HCT116 (cell line): ENCODE measurements around the gene PICALM. TPM values are rescaled to one million over a fixed set of nuclear protein-coding genes. Genes with fewer than 3 reads are reported as not detected.

Source experiments
- ATAC-seq: fragments of 200-7000 bp; cut with Tn5 transposase; 2 replicates; pipeline ENCODE4 v1.9.1; 2020; ENCODE audit warnings: mild to moderate bottlenecking, moderate library complexity
- BruUV-seq: library from RNA; stranded (reverse); fragments of 400-500 nt; replicated peaks from 2 replicates; lab custom pipeline; 2021; lab: Mats Ljungman, UMichigan
- CTCF ChIA-PET: fragments of 300-600 bp; sonication (Branson Sonifier 250); formaldehyde crosslinking; loops from one replicate; lab custom pipeline; 2021; ENCODE audit warnings: antibody characterized with exemption; lab: Charles Lee
- POLR2A ChIA-PET: fragments of 300-600, 350-600 bp; sonication (Branson Sonifier 250); formaldehyde crosslinking; loops from one replicate; lab custom pipeline; 2021; ENCODE audit warnings: antibody characterized with exemption; lab: Charles Lee
- RAD21 ChIA-PET, 2 experiments: fragments of 300-600 bp; sonication (Branson Sonifier 250); formaldehyde crosslinking; loops; one replicate each; lab custom pipeline; 2023; ENCODE audit warnings: low total read pairs in 2 of 2; ENCODE audit not compliant: uncharacterized antibody in 2 of 2, unreplicated experiment in 2 of 2, low non-redundant PET in 1 of 2; lab: Charles Lee
- DNase-seq: peaks from one replicate; pipeline ENCODE4 v3.0.0-alpha.2; 2010; ENCODE audit warnings: low read depth, low spot score
- H2AFZ ChIP-seq: fragments of 200-600 bp; shearing (Covaris generic), sonication (generic); 2 replicates; pipeline ENCODE4 v1.6.1; 2017; ENCODE audit warnings: low read depth, mixed run types, mixed read lengths, antibody characterized with exemption, low read length; ENCODE audit not compliant: poor library complexity, severe bottlenecking
- H3K27ac ChIP-seq: 2 replicates; pipeline ENCODE4 v1.5.1; 2012; ENCODE audit warnings: low read depth, low read length
- H3K27me3 ChIP-seq: fragments of 200-600 bp; sonication (generic); 2 replicates; pipeline ENCODE4 v1.6.1; 2016; ENCODE audit warnings: mixed run types, low read length, mixed read lengths; ENCODE audit not compliant: insufficient read depth
- H3K36me3 ChIP-seq, 2 experiments: fragments of 200-500 bp in 1 of 2; fragments of 200-600 bp in 1 of 2; sonication (Bioruptor generic) in 1 of 2; sonication (generic) in 1 of 2; 2 replicates each; pipeline versions ENCODE4 v1.5.1 to v1.6.1; 2014 to 2016; ENCODE audit warnings: low read length in 2 of 2, inconsistent platforms in 1 of 2, mixed read lengths in 1 of 2, mixed run types in 1 of 2; ENCODE audit not compliant: insufficient read depth in 2 of 2, control insufficient read depth in 1 of 2
- H3K4me1 ChIP-seq, 2 experiments: fragments of 200-600 bp in 1 of 2; sonication (generic) in 1 of 2; 2 replicates each; pipeline versions ENCODE4 v1.5.1 to v1.6.1; 2012 to 2017; ENCODE audit warnings: low read length in 2 of 2, inconsistent platforms in 1 of 2, mild to moderate bottlenecking in 1 of 2, mixed read lengths in 1 of 2, mixed run types in 1 of 2, moderate library complexity in 1 of 2; ENCODE audit not compliant: insufficient read depth in 2 of 2, control insufficient read depth in 1 of 2
- H3K4me2 ChIP-seq: fragments of 200-600 bp; sonication (generic); 2 replicates; pipeline ENCODE4 v1.6.1; 2017; ENCODE audit warnings: mixed run types, low read length, mixed read lengths
- H3K4me3 ChIP-seq, 2 experiments: fragments of 200-600 bp in 1 of 2; sonication (generic) in 1 of 2; replicated peaks in 1 of 2; 2 replicates each; pipeline ENCODE4 v1.5.1; 2011 to 2016; ENCODE audit warnings: low read length in 2 of 2, control low read depth in 1 of 2, low read depth in 1 of 2, mild to moderate bottlenecking in 1 of 2, mixed read lengths in 1 of 2, mixed run types in 1 of 2
- H3K79me2 ChIP-seq: fragments of 200-600 bp; sonication (generic); 2 replicates; pipeline ENCODE4 v1.6.1; 2017; ENCODE audit warnings: mild to moderate bottlenecking, mixed run types, low read length, moderate library complexity, mixed read lengths; ENCODE audit not compliant: insufficient read depth
- H3K9ac ChIP-seq: fragments of 200-600 bp; sonication (generic); 2 replicates; pipeline ENCODE4 v1.6.1; 2016; ENCODE audit warnings: low read length, mixed read lengths
- H3K9me2 ChIP-seq: fragments of 200-600 bp; sonication (generic), shearing (Covaris generic); 2 replicates; pipeline ENCODE4 v1.6.1; 2017; ENCODE audit warnings: mixed run types, mild to moderate bottlenecking, moderate library complexity; ENCODE audit not compliant: insufficient read depth
- H3K9me3 ChIP-seq, 2 experiments: fragments of 200-500 bp in 1 of 2; fragments of 200-600 bp in 1 of 2; sonication (Bioruptor generic) in 1 of 2; sonication (generic) in 1 of 2; 2 replicates each; pipeline ENCODE4 v1.6.1; 2014 to 2017; ENCODE audit warnings: low read length in 2 of 2, mixed read lengths in 2 of 2, inconsistent platforms in 1 of 2, low read depth in 1 of 2, mild to moderate bottlenecking in 1 of 2, mixed run types in 1 of 2, moderate library complexity in 1 of 2; ENCODE audit not compliant: control insufficient read depth in 1 of 2, insufficient read depth in 1 of 2
- H4K20me1 ChIP-seq: fragments of 200-600 bp; sonication (generic), shearing (Covaris generic); 2 replicates; pipeline ENCODE4 v1.6.1; 2017; ENCODE audit warnings: mixed run types, mild to moderate bottlenecking, moderate library complexity; ENCODE audit not compliant: insufficient read depth
- CBX3 ChIP-seq: IDR thresholded peaks from 2 replicates; pipeline ENCODE4 v1.6.1; 2012; ENCODE audit warnings: low read depth
- EGR1 ChIP-seq: IDR thresholded peaks from 2 replicates; pipeline ENCODE4 v1.6.1; 2012; ENCODE audit warnings: low read depth
- ELF1 ChIP-seq: IDR thresholded peaks from 2 replicates; pipeline ENCODE4 v1.6.1; 2012; ENCODE audit warnings: low read depth, borderline replicate concordance
- EZH2 ChIP-seq: fragments of 200-600 bp; sonication (generic); IDR thresholded peaks from 2 replicates; pipeline ENCODE4 v1.6.1; 2017; ENCODE audit warnings: antibody characterized with exemption, mixed run types
- FOSL1 ChIP-seq: IDR thresholded peaks from 2 replicates; pipeline ENCODE4 v1.6.1; 2012; ENCODE audit warnings: low read depth
- JUND ChIP-seq: IDR thresholded peaks from 2 replicates; pipeline ENCODE4 v1.6.1; 2012
- POLR2A ChIP-seq: IDR thresholded peaks from 2 replicates; pipeline ENCODE4 v1.7.0; 2011; ENCODE audit warnings: borderline replicate concordance; ENCODE audit not compliant: insufficient read depth, insufficient read length; ENCODE audit errors: extremely low read depth
- POLR2AphosphoS5 ChIP-seq: IDR thresholded peaks from 2 replicates; pipeline ENCODE4 v1.6.1; 2011; ENCODE audit warnings: mild to moderate bottlenecking, low read depth, low read length, moderate library complexity
- RAD21 ChIP-seq: IDR thresholded peaks from 2 replicates; pipeline ENCODE4 v1.6.1; 2012; ENCODE audit warnings: low read depth, mild to moderate bottlenecking
- SIN3A ChIP-seq: IDR thresholded peaks from 2 replicates; pipeline ENCODE4 v1.6.1; 2012; ENCODE audit warnings: low read depth
- SP1 ChIP-seq: IDR thresholded peaks from 2 replicates; pipeline ENCODE4 v1.6.1; 2012; ENCODE audit warnings: low read depth
- SRF ChIP-seq: IDR thresholded peaks from 2 replicates; pipeline ENCODE4 v1.6.1; 2012; ENCODE audit warnings: low read depth
- TCF7L2 ChIP-seq: IDR thresholded peaks from 2 replicates; pipeline ENCODE4 v1.7.0; 2011; ENCODE audit warnings: borderline replicate concordance, inconsistent platforms; ENCODE audit not compliant: insufficient read depth, insufficient read length; ENCODE audit errors: extremely low read depth
- ZFX ChIP-seq: fragments of 450-650 bp; IDR thresholded peaks from 2 replicates; pipeline ENCODE4 v1.6.1; 2017
- intact Hi-C: fragments of 100-400 bp; cut with micrococcal nuclease; formaldehyde crosslinking; loops from 2 replicates; pipeline ENCODE4 v1.10.0; 2022
- total RNA-seq: library from RNA; stranded (reverse); gene quantifications from one replicate; pipeline ENCODE4 v1.2.1, GENCODE V29; 2021; ENCODE audit not compliant: unreplicated experiment
- TF ChIP-seq, protein P1 (sequence below): IDR thresholded peaks from 2 replicates; pipeline ENCODE4 v1.6.1; 2012
- TF ChIP-seq, protein P2 (sequence below): IDR thresholded peaks from 2 replicates; pipeline ENCODE4 v1.6.1; 2012; ENCODE audit warnings: low read depth
- TF ChIP-seq, protein P3 (sequence below), 3 experiments: fragments of 200-600 bp in 1 of 3; sonication (generic) in 1 of 3; IDR thresholded peaks in 2 of 3; conservative IDR thresholded peaks in 1 of 3; 2 replicates each; pipeline ENCODE4 v1.5.1; 2012 to 2017; ENCODE audit warnings: low read depth in 2 of 3, low read length in 2 of 3, antibody characterized with exemption in 1 of 3, borderline replicate concordance in 1 of 3, control low read depth in 1 of 3, mild to moderate bottlenecking in 1 of 3, mixed read lengths in 1 of 3, mixed run types in 1 of 3, moderate library complexity in 1 of 3; ENCODE audit not compliant: insufficient read depth in 1 of 3

PICALM gene
- total RNA-seq, 1 experiment from 2014 or later = 90.6 TPM

DNA sequence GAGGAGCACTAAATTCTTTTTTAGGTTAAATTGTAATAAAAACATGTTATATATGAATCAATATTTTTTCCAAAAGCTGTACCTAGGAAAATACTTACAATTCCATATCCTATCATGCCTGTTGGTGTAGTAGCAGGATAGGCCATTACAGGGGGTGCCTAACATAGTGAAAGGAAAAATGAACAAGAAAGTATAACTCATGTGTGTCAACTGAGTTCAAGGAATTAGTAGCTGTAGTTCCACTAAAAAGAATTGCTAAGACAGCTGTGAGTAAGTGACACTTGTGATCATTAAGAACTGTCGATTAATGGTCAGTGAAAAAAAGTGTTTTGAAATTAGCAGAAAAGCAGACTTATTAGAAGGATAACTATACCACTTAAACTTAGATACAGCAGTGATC lies 92.4 kb downstream of the PICALM start:
- Histone ChIP-seq H3K9me3 (no peaks in the 10 kb centered on the region), H3K4me2 (no peak overlapping the region), H3K4me3 (no peak overlapping the region), H3K36me3 (peaks cover 0 to 10% of the 10 kb centered on the region in 2 experiments; a peak in 1 of 4 replicates), H3K9ac (no peak overlapping the region), H3K27ac (no peak overlapping the region), H4K20me1 (no peaks in the 10 kb centered on the region; the same call in 1 of the 2 replicates), H3K9me2 (no peaks in the 10 kb centered on the region), H3K79me2 (no peaks in the 10 kb centered on the region), H3K27me3 (no peaks in the 10 kb centered on the region), H3K4me1 (no peaks in the 10 kb centered on the region), H2AFZ (no peak overlapping the region)
- ChIA-PET RAD21 (no interaction called here), POLR2A (no interaction called here), CTCF (no interaction called here)
- no peak for TF ChIP-seq FOSL1
- no peak for TF ChIP-seq EGR1
- TF ChIP-seq POLR2AphosphoS5 = no peak
- TF ChIP-seq, protein P1, sequence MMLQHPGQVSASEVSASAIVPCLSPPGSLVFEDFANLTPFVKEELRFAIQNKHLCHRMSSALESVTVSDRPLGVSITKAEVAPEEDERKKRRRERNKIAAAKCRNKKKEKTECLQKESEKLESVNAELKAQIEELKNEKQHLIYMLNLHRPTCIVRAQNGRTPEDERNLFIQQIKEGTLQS = no peak
- no peak for TF ChIP-seq SIN3A
- no peak for TF ChIP-seq RAD21
- no peak for TF ChIP-seq SP1
- TF ChIP-seq, protein P2, sequence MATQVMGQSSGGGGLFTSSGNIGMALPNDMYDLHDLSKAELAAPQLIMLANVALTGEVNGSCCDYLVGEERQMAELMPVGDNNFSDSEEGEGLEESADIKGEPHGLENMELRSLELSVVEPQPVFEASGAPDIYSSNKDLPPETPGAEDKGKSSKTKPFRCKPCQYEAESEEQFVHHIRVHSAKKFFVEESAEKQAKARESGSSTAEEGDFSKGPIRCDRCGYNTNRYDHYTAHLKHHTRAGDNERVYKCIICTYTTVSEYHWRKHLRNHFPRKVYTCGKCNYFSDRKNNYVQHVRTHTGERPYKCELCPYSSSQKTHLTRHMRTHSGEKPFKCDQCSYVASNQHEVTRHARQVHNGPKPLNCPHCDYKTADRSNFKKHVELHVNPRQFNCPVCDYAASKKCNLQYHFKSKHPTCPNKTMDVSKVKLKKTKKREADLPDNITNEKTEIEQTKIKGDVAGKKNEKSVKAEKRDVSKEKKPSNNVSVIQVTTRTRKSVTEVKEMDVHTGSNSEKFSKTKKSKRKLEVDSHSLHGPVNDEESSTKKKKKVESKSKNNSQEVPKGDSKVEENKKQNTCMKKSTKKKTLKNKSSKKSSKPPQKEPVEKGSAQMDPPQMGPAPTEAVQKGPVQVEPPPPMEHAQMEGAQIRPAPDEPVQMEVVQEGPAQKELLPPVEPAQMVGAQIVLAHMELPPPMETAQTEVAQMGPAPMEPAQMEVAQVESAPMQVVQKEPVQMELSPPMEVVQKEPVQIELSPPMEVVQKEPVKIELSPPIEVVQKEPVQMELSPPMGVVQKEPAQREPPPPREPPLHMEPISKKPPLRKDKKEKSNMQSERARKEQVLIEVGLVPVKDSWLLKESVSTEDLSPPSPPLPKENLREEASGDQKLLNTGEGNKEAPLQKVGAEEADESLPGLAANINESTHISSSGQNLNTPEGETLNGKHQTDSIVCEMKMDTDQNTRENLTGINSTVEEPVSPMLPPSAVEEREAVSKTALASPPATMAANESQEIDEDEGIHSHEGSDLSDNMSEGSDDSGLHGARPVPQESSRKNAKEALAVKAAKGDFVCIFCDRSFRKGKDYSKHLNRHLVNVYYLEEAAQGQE = no peak
- TF ChIP-seq ELF1 = no peak
- no peak for TF ChIP-seq CBX3
- TF ChIP-seq TCF7L2 = no peak
- no peak for TF ChIP-seq JUND
- TF ChIP-seq POLR2A = no peak
- TF ChIP-seq EZH2 = no peak
- TF ChIP-seq, protein P3, sequence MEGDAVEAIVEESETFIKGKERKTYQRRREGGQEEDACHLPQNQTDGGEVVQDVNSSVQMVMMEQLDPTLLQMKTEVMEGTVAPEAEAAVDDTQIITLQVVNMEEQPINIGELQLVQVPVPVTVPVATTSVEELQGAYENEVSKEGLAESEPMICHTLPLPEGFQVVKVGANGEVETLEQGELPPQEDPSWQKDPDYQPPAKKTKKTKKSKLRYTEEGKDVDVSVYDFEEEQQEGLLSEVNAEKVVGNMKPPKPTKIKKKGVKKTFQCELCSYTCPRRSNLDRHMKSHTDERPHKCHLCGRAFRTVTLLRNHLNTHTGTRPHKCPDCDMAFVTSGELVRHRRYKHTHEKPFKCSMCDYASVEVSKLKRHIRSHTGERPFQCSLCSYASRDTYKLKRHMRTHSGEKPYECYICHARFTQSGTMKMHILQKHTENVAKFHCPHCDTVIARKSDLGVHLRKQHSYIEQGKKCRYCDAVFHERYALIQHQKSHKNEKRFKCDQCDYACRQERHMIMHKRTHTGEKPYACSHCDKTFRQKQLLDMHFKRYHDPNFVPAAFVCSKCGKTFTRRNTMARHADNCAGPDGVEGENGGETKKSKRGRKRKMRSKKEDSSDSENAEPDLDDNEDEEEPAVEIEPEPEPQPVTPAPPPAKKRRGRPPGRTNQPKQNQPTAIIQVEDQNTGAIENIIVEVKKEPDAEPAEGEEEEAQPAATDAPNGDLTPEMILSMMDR (IDR thresholded peaks at IDR 0.05 in 2 of 3, conservative IDR thresholded peaks at IDR 0.05 in 1 of 3; ENCODE audit: borderline replicate concordance in 1 of 3, insufficient read depth in 1 of 3, low read depth in 2 of 3, low read length in 2 of 3) = no peak
- TF ChIP-seq ZFX = no peak
- TF ChIP-seq SRF = no peak
- DNase-seq (no peak), ATAC-seq (no peak)
- intact Hi-C loops = no loop called here
- no TSS peak for BruUV-seq
